GM12878 (cell line): ENCODE measurements around the gene RNF149. TPM values are rescaled to one million over a fixed set of nuclear protein-coding genes. Genes with fewer than 3 reads are reported as not detected.

Experiments
- ATAC-seq: fragments of 200-7000 bp; cut with Tn5 transposase; 3 replicates; pipeline ENCODE4 v1.9.1; 2020; ENCODE audit warnings: mild to moderate bottlenecking, moderate library complexity
- BruUV-seq: library from RNA; stranded (reverse); fragments of 400-500 nt; replicated peaks from 2 replicates; lab custom pipeline; 2021; lab: Mats Ljungman, UMichigan
- CTCF ChIA-PET: fragments of 300-600 bp; sonication (Branson Sonifier 250); formaldehyde crosslinking; extraction: SDS; loops from one replicate; lab custom pipeline; 2021; ENCODE audit warnings: inconsistent platforms; lab: Yijun Ruan, JAX
- POLR2A ChIA-PET: fragments of 350-600 bp; formaldehyde crosslinking; extraction: SDS; loops from one replicate; lab custom pipeline; 2021; ENCODE audit warnings: inconsistent platforms; lab: Charles Lee
- RAD21 ChIA-PET: fragments of 300-600 bp; sonication (Branson Sonifier 250); formaldehyde crosslinking; loops from one replicate; lab custom pipeline; 2023; ENCODE audit warnings: antibody characterized with exemption; ENCODE audit not compliant: unreplicated experiment; lab: Charles Lee
- SMC1A ChIA-PET: fragments of 300-600 bp; sonication (Branson Sonifier 250); formaldehyde crosslinking; loops from one replicate; lab custom pipeline; 2023; ENCODE audit not compliant: unreplicated experiment, uncharacterized antibody; lab: Charles Lee
- DNase-seq: peaks from one replicate; pipeline ENCODE4 v3.0.0-alpha.2; 2011; ENCODE audit warnings: low read depth, low spot score
- FAIRE-seq: peaks from 3 replicates; lab custom pipeline; 2011; peaks lifted over from hg19 to GRCh38; lab: Jason Lieb, UNC
- H2AFZ ChIP-seq: 2 replicates; pipeline ENCODE4 v1.6.0; 2011; ENCODE audit warnings: low read depth, low read length, control low read depth; ENCODE audit not compliant: control insufficient read depth
- H3K27ac ChIP-seq: 2 replicates; pipeline ENCODE4 v1.5.1; 2011; ENCODE audit warnings: control low read depth; ENCODE audit not compliant: control insufficient read depth, insufficient read depth
- H3K27me3 ChIP-seq, 2 experiments: replicated peaks in 1 of 2; 2 replicates each; pipeline versions ENCODE4 v1.6.0 to v1.6.1; 2011; ENCODE audit warnings: low read length in 1 of 2; ENCODE audit not compliant: control insufficient read depth in 2 of 2, insufficient read depth in 2 of 2
- H3K36me3 ChIP-seq, 2 experiments: 2 replicates each; pipeline ENCODE4 v1.5.1; 2011; ENCODE audit warnings: low read length in 1 of 2; ENCODE audit not compliant: control insufficient read depth in 2 of 2, insufficient read depth in 2 of 2
- H3K4me1 ChIP-seq: 2 replicates; pipeline ENCODE4 v1.6.1; 2011; ENCODE audit warnings: mild to moderate bottlenecking, low read length, moderate library complexity, mixed read lengths; ENCODE audit not compliant: control insufficient read depth, insufficient read depth
- H3K4me2 ChIP-seq: 2 replicates; pipeline ENCODE4 v1.6.0; 2011; ENCODE audit warnings: control low read depth; ENCODE audit not compliant: control insufficient read depth, insufficient read depth
- H3K4me3 ChIP-seq: fragments of 200-600 bp; sonication (generic); 2 replicates; pipeline ENCODE4 v1.5.1; 2016
- H3K79me2 ChIP-seq: 2 replicates; pipeline ENCODE4 v1.6.0; 2011; ENCODE audit warnings: low read length; ENCODE audit not compliant: control insufficient read depth, insufficient read depth
- H3K9ac ChIP-seq: 2 replicates; pipeline ENCODE4 v1.8.0; 2011; ENCODE audit warnings: low read length, control low read depth, mixed read lengths; ENCODE audit not compliant: control insufficient read depth, insufficient read depth
- H3K9me3 ChIP-seq: replicated peaks from 3 replicates; pipeline ENCODE4 v1.5.1; 2011; ENCODE audit warnings: mild to moderate bottlenecking, low read length; ENCODE audit not compliant: control insufficient read depth, insufficient read depth
- H4K20me1 ChIP-seq: 2 replicates; pipeline ENCODE4 v1.6.0; 2011; ENCODE audit not compliant: control insufficient read depth, insufficient read depth
- GATAD2B ChIP-seq: fragments of 450-650 bp; conservative IDR thresholded peaks from 2 replicates; pipeline ENCODE4 v1.6.1; 2017; ENCODE audit warnings: low read depth, mild to moderate bottlenecking, moderate library complexity
- NFXL1 ChIP-seq: fragments of 450-650 bp; IDR thresholded peaks from 2 replicates; pipeline ENCODE4 v1.6.1; 2017; ENCODE audit warnings: antibody characterized with exemption, mild to moderate bottlenecking, borderline replicate concordance
- STAT3 ChIP-seq: IDR thresholded peaks from 2 replicates; pipeline ENCODE4 v1.6.1; 2011; ENCODE audit warnings: low read depth, low read length, improper control_type of control experiment
- whole genome bisulfite sequencing: methylation state at CpG from one replicate; pipeline ENCODE4 v1.1.6; 2016; ENCODE audit warnings: low lambda C conversion rate; ENCODE audit not compliant: insufficient replicate concordance, insufficient coverage; ENCODE audit errors: missing lambda C conversion rate; 5-methylcytosine and 5-hydroxymethylcytosine counted together
- in situ Hi-C: fragments of 300-500 bp; cut with MboI; formaldehyde crosslinking; loops from 9 replicates; pipeline ENCODE4 v1.14.3; 2018; ENCODE audit warnings: mixed read lengths
- intact Hi-C: fragments of 100-400 bp; cut with micrococcal nuclease; formaldehyde crosslinking; loops from one replicate; pipeline ENCODE4 v1.14.2; 2022; ENCODE audit not compliant: unreplicated experiment
- polyA plus RNA-seq, 11 experiments: library from polyadenylated mRNA; depleted of rRNA in 4 of 11; unstranded in 6 of 11; stranded (reverse) in 5 of 11; fragments of >200 nt; fragmentation: Nextera tagmentation in 4 of 11; fragmentation: Illumina TruSeq in 1 of 11; extraction: Ambion mirVana in 4 of 11; extraction: Trizol in 1 of 11; gene quantifications; 1 replicate in 1 of 11; 2 replicates in 10 of 11; pipeline versions ENCODE4 v1.2.1 to v1.2.3, GENCODE V29; 2011 to 2016; ENCODE audit warnings: inconsistent platforms in 2 of 11, missing spikeins in 2 of 11, low read depth in 1 of 11
- total RNA-seq, 4 experiments: library from RNA; depleted of rRNA in 3 of 4; stranded (reverse); fragments of >200 nt in 3 of 4; fragmentation: Illumina TruSeq in 1 of 4; extraction: Trizol in 1 of 4; gene quantifications; 2 replicates each; pipeline versions ENCODE4 v1.2.1 to v1.2.3, GENCODE V29; 2013 to 2021
- TF ChIP-seq, protein P1 (sequence below): IDR thresholded peaks from 2 replicates; pipeline ENCODE4 v1.6.1; 2012; ENCODE audit warnings: improper control_type of control experiment, low read depth, low read length; ENCODE audit not compliant: insufficient replicate concordance
- TF ChIP-seq, protein P2 (sequence below): IDR thresholded peaks from 2 replicates; pipeline ENCODE4 v1.6.1; 2011; ENCODE audit warnings: borderline replicate concordance, low read depth, mild to moderate bottlenecking, moderate library complexity, low read length; ENCODE audit not compliant: insufficient read depth, poor library complexity, severe bottlenecking

RNF149 gene
- total and polyA plus RNA-seq, 10 of the 15 experiments (the other 5 are each of a cell fraction or from before 2014, with no cell fraction given): 5.2 to 38.4 (median 16.3) TPM

DNA sequence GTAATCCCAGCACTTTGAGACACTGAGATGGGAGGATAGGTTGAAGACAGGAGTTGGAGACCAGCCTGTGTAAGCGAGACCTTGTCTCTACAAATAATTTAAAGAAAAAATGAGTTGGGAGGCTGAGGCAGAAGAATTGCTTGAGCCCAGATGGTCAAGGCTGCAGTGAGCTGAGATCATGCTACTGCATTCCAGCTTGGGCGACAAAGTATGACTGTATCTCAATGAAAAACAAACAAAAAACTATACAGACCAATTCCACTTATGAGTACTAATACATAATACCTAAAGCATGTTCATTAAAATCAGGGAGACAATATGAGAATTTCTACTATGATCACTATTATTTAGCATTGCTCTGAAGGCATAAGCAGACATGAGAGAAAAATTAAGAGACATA is 12.6 kb downstream of the RNF149 start:
- CTCF ChIA-PET: interaction anchor here (1.0 to 1.3 kb wide), 2 partner anchors 15 to 46 kb away, joined by 3 to 4 read pairs; no protein-coding TSS in a partner anchor
- POLR2A ChIA-PET: interaction anchor here (1.3 kb wide), 1 partner anchor 13 kb away, joined by 3 read pairs; the partner anchor contains the start of gene RNF149
- FAIRE-seq: no peak
- no TSS peak for BruUV-seq
- ATAC-seq: no peak
- TF ChIP-seq, protein P1, sequence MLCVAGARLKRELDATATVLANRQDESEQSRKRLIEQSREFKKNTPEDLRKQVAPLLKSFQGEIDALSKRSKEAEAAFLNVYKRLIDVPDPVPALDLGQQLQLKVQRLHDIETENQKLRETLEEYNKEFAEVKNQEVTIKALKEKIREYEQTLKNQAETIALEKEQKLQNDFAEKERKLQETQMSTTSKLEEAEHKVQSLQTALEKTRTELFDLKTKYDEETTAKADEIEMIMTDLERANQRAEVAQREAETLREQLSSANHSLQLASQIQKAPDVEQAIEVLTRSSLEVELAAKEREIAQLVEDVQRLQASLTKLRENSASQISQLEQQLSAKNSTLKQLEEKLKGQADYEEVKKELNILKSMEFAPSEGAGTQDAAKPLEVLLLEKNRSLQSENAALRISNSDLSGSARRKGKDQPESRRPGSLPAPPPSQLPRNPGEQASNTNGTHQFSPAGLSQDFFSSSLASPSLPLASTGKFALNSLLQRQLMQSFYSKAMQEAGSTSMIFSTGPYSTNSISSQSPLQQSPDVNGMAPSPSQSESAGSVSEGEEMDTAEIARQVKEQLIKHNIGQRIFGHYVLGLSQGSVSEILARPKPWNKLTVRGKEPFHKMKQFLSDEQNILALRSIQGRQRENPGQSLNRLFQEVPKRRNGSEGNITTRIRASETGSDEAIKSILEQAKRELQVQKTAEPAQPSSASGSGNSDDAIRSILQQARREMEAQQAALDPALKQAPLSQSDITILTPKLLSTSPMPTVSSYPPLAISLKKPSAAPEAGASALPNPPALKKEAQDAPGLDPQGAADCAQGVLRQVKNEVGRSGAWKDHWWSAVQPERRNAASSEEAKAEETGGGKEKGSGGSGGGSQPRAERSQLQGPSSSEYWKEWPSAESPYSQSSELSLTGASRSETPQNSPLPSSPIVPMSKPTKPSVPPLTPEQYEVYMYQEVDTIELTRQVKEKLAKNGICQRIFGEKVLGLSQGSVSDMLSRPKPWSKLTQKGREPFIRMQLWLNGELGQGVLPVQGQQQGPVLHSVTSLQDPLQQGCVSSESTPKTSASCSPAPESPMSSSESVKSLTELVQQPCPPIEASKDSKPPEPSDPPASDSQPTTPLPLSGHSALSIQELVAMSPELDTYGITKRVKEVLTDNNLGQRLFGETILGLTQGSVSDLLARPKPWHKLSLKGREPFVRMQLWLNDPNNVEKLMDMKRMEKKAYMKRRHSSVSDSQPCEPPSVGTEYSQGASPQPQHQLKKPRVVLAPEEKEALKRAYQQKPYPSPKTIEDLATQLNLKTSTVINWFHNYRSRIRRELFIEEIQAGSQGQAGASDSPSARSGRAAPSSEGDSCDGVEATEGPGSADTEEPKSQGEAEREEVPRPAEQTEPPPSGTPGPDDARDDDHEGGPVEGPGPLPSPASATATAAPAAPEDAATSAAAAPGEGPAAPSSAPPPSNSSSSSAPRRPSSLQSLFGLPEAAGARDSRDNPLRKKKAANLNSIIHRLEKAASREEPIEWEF: no peak
- TF ChIP-seq STAT3: no peak
- TF ChIP-seq NFXL1: no peak
- no peak for TF ChIP-seq GATAD2B
- TF ChIP-seq, protein P2, sequence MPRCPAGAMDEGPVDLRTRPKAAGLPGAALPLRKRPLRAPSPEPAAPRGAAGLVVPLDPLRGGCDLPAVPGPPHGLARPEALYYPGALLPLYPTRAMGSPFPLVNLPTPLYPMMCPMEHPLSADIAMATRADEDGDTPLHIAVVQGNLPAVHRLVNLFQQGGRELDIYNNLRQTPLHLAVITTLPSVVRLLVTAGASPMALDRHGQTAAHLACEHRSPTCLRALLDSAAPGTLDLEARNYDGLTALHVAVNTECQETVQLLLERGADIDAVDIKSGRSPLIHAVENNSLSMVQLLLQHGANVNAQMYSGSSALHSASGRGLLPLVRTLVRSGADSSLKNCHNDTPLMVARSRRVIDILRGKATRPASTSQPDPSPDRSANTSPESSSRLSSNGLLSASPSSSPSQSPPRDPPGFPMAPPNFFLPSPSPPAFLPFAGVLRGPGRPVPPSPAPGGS: no peak
- TF ChIP-seq, all 136 proteins: peak for 0
- WGBS: 98% methylated on average over 2 of the region's 2 CpGs
- Histone ChIP-seq H3K27ac (no peak overlapping the region), H2AFZ (no peak overlapping the region), H3K4me3 (no peak overlapping the region), H3K9ac (no peak overlapping the region), H3K9me3 (no peaks in the 10 kb centered on the region), H3K4me1 (peaks cover 10% of the 10 kb centered on the region; the same call in 1 of the 2 replicates), H3K79me2 (no peaks in the 10 kb centered on the region; the same call in none of the 2 replicates), H3K36me3 (peaks cover 0 to 7% of the 10 kb centered on the region in 2 experiments; a peak in 2 of 4 replicates), H3K27me3 (no peaks in the 10 kb centered on the region), H3K4me2 (no peak overlapping the region), H4K20me1 (no peaks in the 10 kb centered on the region)
- no peak for DNase-seq
- ChIA-PET RAD21 (no interaction called here), SMC1A (no interaction called here)
- in situ Hi-C loops (loop anchor here (5.0 kb wide), 1 partner anchor 34 kb away; no protein-coding TSS in a partner anchor), intact Hi-C loops (no loop called here)
